ENCODE data around the gene HERC5.

DNA sequence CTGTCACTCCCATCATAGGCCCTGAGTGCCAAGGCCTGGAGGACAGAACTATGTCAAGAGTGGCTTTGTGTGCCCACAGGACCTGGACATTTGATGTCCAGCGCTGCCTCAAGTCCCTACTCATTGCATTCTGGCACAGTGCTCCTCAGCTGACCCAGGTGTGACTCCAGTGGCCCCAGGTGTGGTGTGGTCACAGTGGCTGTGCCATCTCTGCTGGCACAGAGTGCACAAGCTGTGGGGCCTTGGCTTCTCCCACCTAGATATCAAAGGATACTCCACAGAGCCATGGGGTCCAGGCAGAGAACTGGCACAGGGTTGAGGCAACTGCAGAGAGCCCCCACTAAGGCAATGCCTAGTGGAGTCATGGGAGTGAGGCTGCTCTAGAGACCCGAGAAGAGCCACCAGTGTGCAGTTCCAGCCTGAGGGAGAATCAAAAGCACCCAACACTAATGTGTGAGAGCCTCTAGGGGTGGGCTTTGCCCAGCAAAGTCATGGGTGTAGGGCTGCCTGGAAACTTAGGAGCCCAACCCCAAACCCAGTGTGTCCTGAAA lies 41.0 kb downstream of the HERC5 start:
- TF ChIP-seq ZFP3 (CRISPR knock-in tag; IDR thresholded peaks at IDR 0.05) (no peak), TCF4 (CRISPR knock-in tag; IDR thresholded peaks at IDR 0.05; ENCODE audit: borderline replicate concordance) (no peak)
